HUES48 (cell line): ENCODE measurements around the gene GPC6.

ENCODE experiments used
- H3K27ac ChIP-seq: one replicate; pipeline ENCODE4 v1.7.0; 2013; ENCODE audit warnings: low read depth, low read length, inconsistent platforms
- H3K27me3 ChIP-seq: 2 replicates; pipeline ENCODE4 v1.6.1; 2013; ENCODE audit warnings: mild to moderate bottlenecking, low read length; ENCODE audit not compliant: control insufficient read depth, insufficient read depth
- H3K36me3 ChIP-seq: 2 replicates; pipeline ENCODE4 v1.6.1; 2013; ENCODE audit warnings: low read length; ENCODE audit not compliant: control insufficient read depth, insufficient read depth
- H3K4me1 ChIP-seq: 2 replicates; pipeline ENCODE4 v1.6.1; 2013; ENCODE audit warnings: mild to moderate bottlenecking, low read length; ENCODE audit not compliant: control insufficient read depth, insufficient read depth
- H3K4me3 ChIP-seq: 2 replicates; pipeline ENCODE4 v1.5.1; 2013; ENCODE audit warnings: mild to moderate bottlenecking, low read depth, low read length
- H3K9ac ChIP-seq: 2 replicates; pipeline ENCODE4 v1.6.1; 2013; ENCODE audit warnings: mild to moderate bottlenecking, low read depth, low read length, moderate library complexity
- H3K9me3 ChIP-seq: 2 replicates; pipeline ENCODE4 v1.6.1; 2013; ENCODE audit warnings: low read length; ENCODE audit not compliant: control insufficient read depth, insufficient read depth

GPC6 gene

DNA sequence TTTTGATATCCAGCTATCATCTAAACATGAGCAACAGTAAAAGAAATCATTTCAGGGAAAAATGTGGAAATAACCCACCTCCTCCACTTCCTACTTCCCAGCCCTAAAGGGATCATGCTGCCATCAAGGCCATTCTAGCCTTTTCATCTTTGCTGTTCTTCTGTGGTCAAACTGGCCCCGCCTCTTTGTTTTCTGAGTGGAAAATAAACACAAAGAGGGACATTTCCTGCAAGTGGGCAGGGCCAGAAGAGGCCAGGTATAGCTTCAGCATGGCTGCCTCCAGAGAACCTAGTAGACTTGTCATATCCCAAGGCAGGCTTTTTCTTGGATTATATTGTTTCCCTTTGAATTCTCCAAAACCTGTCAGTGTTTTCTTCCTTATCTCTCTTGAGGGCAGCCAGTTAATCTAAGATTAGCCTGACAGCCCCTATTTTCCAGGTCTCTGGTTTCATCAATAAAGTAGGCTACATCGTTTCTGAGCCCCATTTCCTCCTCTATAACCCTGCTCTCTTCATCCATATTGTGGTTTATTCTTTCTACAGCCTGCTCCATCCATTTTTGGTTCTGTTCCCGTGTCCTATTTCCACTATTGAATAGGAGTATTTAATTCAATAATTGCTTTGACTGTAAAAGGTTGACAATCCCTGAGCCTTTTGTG is 117.6 kb downstream of the GPC6 start:
- Histone ChIP-seq H3K9me3 (no peaks in the 10 kb centered on the region), H3K27ac (no peak overlapping the region), H3K36me3 (no peaks in the 10 kb centered on the region), H3K9ac (no peak overlapping the region), H3K4me1 (peaks cover 6% of the 10 kb centered on the region; the same call in 1 of the 2 replicates), H3K4me3 (no peak overlapping the region), H3K27me3 (no peaks in the 10 kb centered on the region)

DNA sequence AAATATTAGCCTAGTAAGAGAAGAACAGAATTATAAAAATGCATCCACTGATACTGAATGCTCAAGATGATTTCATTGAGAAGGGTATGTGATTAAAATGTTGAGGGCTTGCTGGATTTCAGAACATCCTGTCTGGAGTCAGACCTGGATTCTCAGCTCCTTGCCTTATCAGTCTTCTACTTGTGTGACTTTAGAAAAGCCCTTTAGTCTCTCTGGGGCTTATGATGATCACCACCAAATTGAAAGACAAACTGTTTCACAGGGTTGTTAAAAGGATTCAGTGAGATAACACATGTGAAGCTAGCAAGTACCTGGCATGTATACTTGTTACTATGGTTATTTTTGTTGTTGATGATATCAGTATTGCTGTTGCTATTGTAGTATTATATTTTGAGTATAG is 118.4 kb downstream of the GPC6 start:
- peaks cover 6% of the 10 kb centered on the region; the same call in 1 of the 2 replicates for H3K4me1 ChIP-seq
- H3K27ac ChIP-seq: no peak overlapping the region
- no peak overlapping the region for H3K4me3 ChIP-seq
- H3K9me3 ChIP-seq: no peaks in the 10 kb centered on the region
- no peak overlapping the region for H3K9ac ChIP-seq
- H3K36me3 ChIP-seq: no peaks in the 10 kb centered on the region
- H3K27me3 ChIP-seq: no peaks in the 10 kb centered on the region

DNA sequence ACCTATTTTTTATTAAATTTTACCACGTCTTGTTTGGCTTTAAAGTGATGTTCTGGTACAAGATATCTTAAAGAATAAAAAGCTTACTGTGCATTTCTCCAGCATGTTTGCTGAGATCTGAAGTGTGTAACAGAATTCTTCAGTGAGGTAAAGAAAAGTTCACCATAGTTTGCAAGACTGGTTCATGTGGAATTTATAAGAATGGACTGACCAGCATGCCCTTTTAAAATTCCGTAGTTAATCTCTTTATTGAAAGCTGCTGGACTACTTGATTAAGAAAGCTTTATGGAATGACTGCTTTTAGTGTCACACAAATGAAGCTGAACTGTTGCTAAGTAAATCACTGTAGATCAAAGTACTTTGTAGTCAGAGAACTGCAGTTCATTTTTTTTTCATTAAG is 119.2 kb downstream of the GPC6 start:
- Histone ChIP-seq H3K9ac (no peak overlapping the region), H3K27me3 (no peaks in the 10 kb centered on the region), H3K9me3 (no peaks in the 10 kb centered on the region), H3K4me3 (no peak overlapping the region), H3K4me1 (peaks cover 6% of the 10 kb centered on the region; the same call in 1 of the 2 replicates), H3K36me3 (no peaks in the 10 kb centered on the region), H3K27ac (no peak overlapping the region)

DNA sequence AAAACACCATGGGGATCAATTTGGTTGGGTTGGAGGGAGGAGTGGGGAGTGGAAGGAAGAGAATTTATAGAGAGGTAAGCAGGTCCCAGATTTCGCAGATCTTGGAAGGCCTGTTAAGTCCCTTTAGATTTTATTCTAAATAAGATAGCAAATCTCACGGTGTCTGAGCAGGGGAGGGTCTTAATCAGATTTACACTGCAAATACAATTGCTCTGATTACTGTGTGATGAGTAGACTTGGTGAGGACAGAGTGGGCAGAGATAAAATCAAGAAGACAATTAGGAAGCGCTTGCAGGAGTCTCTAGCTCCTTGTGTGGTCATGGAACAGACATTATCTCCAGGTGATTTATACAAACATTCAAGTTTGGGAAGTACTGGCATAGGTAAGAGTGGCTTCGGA is 126.0 kb downstream of the GPC6 start:
- Histone ChIP-seq H3K4me1 (0 out of 2 replicates have a peak, but pooled peaks cover 6% of the 10 kb centered on the region), H3K27ac (no peak overlapping the region), H3K4me3 (no peak overlapping the region), H3K9me3 (no peaks in the 10 kb centered on the region), H3K27me3 (no peaks in the 10 kb centered on the region), H3K9ac (no peak overlapping the region), H3K36me3 (no peaks in the 10 kb centered on the region)

DNA sequence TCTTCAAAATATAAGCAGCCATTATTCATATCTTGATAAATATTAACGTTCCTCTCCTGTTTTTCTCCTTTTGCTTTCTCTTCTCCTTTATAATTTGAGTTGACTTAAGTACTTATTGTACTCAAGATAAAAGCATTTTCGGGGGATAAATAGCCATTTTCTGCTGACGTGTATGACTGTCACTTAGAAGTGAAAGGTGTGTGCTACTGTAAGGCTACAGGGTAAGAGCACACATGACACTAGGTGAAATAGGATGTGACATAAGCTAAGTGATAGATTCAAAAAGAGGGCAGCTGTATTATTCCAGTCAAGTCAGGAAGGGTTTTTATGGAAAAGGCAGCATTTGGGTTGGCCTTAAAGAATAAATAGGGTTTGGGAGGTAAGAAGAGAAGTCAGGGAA is 128.5 kb downstream of the GPC6 start:
- H3K27ac ChIP-seq: no peak overlapping the region
- H3K36me3 ChIP-seq: no peaks in the 10 kb centered on the region
- no peaks in the 10 kb centered on the region for H3K27me3 ChIP-seq
- 0 out of 2 replicates have a peak, but pooled peaks cover 6% of the 10 kb centered on the region for H3K4me1 ChIP-seq
- no peak overlapping the region for H3K9ac ChIP-seq
- no peak overlapping the region for H3K4me3 ChIP-seq
- no peaks in the 10 kb centered on the region for H3K9me3 ChIP-seq

DNA sequence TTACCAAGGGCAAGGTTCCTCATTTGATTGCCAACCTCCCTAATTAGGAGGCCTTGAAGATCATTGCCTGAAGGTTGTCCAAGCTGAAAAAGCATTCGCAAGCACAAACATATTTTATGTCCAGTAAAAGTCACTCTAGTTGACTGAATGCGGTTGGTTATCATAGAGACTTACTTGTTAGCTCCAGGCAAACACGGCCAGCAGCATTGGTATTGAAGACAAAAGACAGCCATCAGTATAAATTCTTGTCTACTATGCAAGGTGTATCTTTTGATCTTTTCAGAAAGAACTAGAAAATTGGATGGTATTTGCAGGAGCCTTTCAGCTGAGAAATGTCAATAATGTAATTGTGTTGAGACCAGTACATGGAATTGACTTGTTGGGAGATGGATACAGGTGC is 129.9 kb downstream of the GPC6 start:
- H3K4me1 ChIP-seq: 0 out of 2 replicates have a peak, but pooled peaks cover 6% of the 10 kb centered on the region
- H3K4me3 ChIP-seq: no peak overlapping the region
- no peaks in the 10 kb centered on the region for H3K27me3 ChIP-seq
- H3K9me3 ChIP-seq: no peaks in the 10 kb centered on the region
- H3K36me3 ChIP-seq: no peaks in the 10 kb centered on the region
- no peak overlapping the region for H3K27ac ChIP-seq
- no peak overlapping the region for H3K9ac ChIP-seq

DNA sequence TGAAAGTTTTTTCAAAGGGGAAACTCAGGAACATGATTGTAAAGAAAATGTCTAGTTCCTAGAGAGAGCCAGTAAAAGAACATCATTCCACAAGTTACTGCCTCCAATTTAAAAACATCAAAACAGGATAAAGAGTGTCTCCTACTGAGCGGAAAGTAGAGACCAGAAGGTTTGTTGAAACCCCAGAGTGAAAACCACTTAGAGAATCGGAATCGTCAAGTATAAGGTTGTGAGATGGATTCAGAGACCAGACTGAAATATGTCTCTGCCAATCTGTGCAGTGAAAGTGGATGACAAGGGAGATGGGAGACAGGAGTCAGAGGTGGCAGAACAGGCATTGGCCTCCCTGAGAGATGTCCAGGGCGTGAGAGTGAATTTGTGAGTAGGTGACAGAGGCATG is 133.4 kb downstream of the GPC6 start:
- no peak overlapping the region for H3K27ac ChIP-seq
- no peak overlapping the region for H3K4me3 ChIP-seq
- H3K9me3 ChIP-seq: no peaks in the 10 kb centered on the region
- H3K36me3 ChIP-seq: no peaks in the 10 kb centered on the region
- no peaks in the 10 kb centered on the region for H3K4me1 ChIP-seq
- H3K27me3 ChIP-seq: no peaks in the 10 kb centered on the region
- H3K9ac ChIP-seq: no peak overlapping the region

DNA sequence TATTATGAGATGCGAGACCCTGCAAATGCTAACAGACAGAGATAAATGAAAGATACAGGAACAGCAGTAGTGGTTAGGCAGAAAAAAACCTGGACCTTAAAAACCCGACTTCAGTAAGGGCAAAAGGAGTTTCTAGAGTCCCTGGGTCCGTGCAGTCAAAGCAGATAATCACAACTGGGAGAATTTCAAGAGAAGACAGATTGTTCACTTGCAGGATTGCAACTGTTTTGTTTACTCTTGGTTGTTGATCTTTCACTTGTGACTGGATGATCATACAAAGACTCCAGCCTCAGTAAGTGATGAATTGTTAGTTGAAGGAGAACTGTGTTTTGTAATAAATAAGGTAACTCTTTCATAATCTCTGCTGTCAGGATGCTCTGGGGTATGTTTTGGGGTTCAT is 135.1 kb downstream of the GPC6 start:
- Histone ChIP-seq H3K9ac (no peak overlapping the region), H3K4me1 (no peaks in the 10 kb centered on the region), H3K27me3 (no peaks in the 10 kb centered on the region), H3K27ac (no peak overlapping the region), H3K9me3 (no peaks in the 10 kb centered on the region), H3K4me3 (no peak overlapping the region), H3K36me3 (no peaks in the 10 kb centered on the region)

DNA sequence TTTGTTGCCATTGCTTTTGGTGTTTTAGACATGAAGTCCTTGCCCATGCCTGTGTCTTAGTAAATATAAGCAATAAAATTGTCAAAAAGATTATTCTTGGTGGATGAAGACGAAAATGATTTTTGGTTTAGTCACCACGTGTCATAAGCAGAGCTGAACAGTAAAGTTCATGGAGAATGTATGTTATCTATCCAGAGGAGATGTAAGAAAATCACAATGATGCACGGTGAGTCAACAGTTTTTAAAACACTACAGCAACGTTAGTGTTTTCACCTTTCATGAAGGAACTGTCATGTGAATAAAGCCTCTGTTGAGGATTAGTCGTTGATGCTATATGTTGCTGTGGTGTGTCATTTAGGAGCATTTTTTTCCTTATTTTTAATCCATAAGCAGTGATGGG is 137.6 kb downstream of the GPC6 start:
- H3K27me3 ChIP-seq: no peaks in the 10 kb centered on the region
- no peak overlapping the region for H3K9ac ChIP-seq
- H3K36me3 ChIP-seq: no peaks in the 10 kb centered on the region
- H3K27ac ChIP-seq: no peak overlapping the region
- H3K9me3 ChIP-seq: no peaks in the 10 kb centered on the region
- no peak overlapping the region for H3K4me3 ChIP-seq
- H3K4me1 ChIP-seq: no peaks in the 10 kb centered on the region

DNA sequence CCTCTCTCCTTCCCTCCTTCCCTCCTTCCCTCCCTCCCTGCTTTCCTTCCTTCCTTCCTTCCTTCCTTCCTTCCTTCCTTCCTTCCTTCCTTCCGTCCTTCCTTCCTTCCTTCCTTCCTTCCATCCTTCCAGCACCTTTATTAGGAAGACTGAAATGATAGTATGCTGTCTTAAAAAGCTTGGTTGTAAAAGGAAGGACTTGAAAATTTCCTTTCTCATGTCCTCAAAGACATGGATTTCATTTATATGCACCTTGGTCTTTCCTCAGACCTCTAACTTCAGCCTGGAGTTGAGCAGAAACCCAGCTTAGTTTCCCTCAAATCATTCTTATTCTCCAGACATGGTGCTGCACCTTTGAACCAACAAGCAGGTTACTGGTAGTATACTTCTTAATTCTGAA is 141.7 kb downstream of the GPC6 start:
- Histone ChIP-seq H3K36me3 (no peaks in the 10 kb centered on the region), H3K9me3 (no peaks in the 10 kb centered on the region), H3K4me3 (no peak overlapping the region), H3K9ac (no peak overlapping the region), H3K27me3 (no peaks in the 10 kb centered on the region), H3K4me1 (no peaks in the 10 kb centered on the region), H3K27ac (no peak overlapping the region)

DNA sequence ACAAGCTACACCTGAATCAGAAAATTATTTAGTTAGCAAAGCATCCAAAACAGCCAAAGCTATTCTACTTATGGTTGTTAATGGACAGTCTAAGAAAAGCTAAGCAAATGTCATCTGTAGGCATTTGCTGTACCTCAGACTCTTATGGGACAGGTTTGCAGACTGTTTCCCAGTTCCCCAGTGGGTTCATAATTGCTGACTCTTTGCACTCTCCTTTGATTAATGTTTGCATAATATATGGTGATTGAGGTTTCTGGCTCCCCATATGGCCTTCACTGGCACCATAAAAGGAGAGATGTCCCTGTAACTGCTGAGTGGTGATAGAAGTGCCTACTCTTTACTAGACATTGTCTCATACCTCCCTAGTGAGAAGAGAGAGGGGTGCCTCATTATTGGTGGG is 142.1 kb downstream of the GPC6 start:
- Histone ChIP-seq H3K9ac (no peak overlapping the region), H3K9me3 (no peaks in the 10 kb centered on the region), H3K27me3 (no peaks in the 10 kb centered on the region), H3K4me1 (no peaks in the 10 kb centered on the region), H3K27ac (no peak overlapping the region), H3K36me3 (no peaks in the 10 kb centered on the region), H3K4me3 (no peak overlapping the region)
